ENCODE results near the gene NSL1.
A peak's percentile ranks its signal among the peaks of the same experiment; 100 is the strongest.

- TF ChIP-seq CTCF (IDR thresholded peaks at IDR 0.05) (peak; percentile 16), EZH2 (IDR thresholded peaks at IDR 0.05; ENCODE audit: borderline replicate concordance, insufficient read depth, low read depth, low read length, poor library complexity, severe bottlenecking) (no peak)
These were observed 23.2 kb upstream of the NSL1 start for GRCh38 chr1:212814537-212815334.

All from B cell (primary cell).